HG02759 (cell line): Measurements from ENCODE around the gene CELA2A.
"Not testable (repeated sequence)": the region's sequence is repeated elsewhere in the genome, so short reads cannot be mapped to it uniquely, and the experiment has no call there.

Experiments
- ATAC-seq: cut with Tn5 transposase; IDR thresholded peaks from one replicate; pipeline ENCODE4 v1.9.1; 2021; ENCODE audit warnings: mild to moderate bottlenecking, moderate library complexity; ENCODE audit not compliant: unreplicated experiment

CELA2A gene

GRCh38 chr1:15466955-15467625, 10.6 kb downstream of the CELA2A start:
- ATAC-seq: not testable (repeated sequence)

- no peak for ATAC-seq
Measured at GRCh38 chr1:15468145-15468544, 11.6 kb downstream of the CELA2A start.

GRCh38 chr1:15469361-15469760, 12.8 kb downstream of the CELA2A start:
- ATAC-seq: no peak

- not testable (repeated sequence) for ATAC-seq
Measured at GRCh38 chr1:15469821-15470448, 13.4 kb downstream of the CELA2A start.

- not testable (repeated sequence) for ATAC-seq
Measured at GRCh38 chr1:15471067-15471466, 14.5 kb downstream of the CELA2A start.

- not testable (repeated sequence) for ATAC-seq
Measured at GRCh38 chr1:15471723-15472122, 15.2 kb downstream of the CELA2A start.

GRCh38 chr1:15472587-15472986, 16.1 kb downstream of the CELA2A start:
- no peak for ATAC-seq

- ATAC-seq: no peak
Measured at GRCh38 chr1:15475752-15476314, 19.3 kb downstream of the CELA2A start, which contains the start of gene CELA2B. Gene CELA2B (plus strand): TSS chr1:15476104. CDS start chr1:15476126, 22 bp downstream.

GRCh38 chr1:15476927-15477326, 20.4 kb downstream of the CELA2A start:
- no peak for ATAC-seq

GRCh38 chr1:15477646-15478212, 21.2 kb downstream of the CELA2A start:
- no peak for ATAC-seq

GRCh38 chr1:15479654-15480347, 23.3 kb downstream of the CELA2A start:
- no peak for ATAC-seq

GRCh38 chr1:15482455-15482854, 25.9 kb downstream of the CELA2A start:
- ATAC-seq: not testable (repeated sequence)

- ATAC-seq: not testable (repeated sequence)
Measured at GRCh38 chr1:15482983-15483543, 26.5 kb downstream of the CELA2A start.

GRCh38 chr1:15483971-15484370, 27.4 kb downstream of the CELA2A start:
- no peak for ATAC-seq

- not testable (repeated sequence) for ATAC-seq
Measured at GRCh38 chr1:15484443-15484842, 27.9 kb downstream of the CELA2A start.

GRCh38 chr1:15485636-15486035, 29.1 kb downstream of the CELA2A start:
- ATAC-seq: no peak

- ATAC-seq: not testable (repeated sequence)
Measured at GRCh38 chr1:15486844-15487610, 30.5 kb downstream of the CELA2A start.

GRCh38 chr1:15488371-15488770, 31.8 kb downstream of the CELA2A start:
- ATAC-seq: no peak

- no peak for ATAC-seq
Measured at GRCh38 chr1:15489052-15489736, 32.7 kb downstream of the CELA2A start.
